Measurements from ENCODE around the gene IRF6. TPM values are rescaled to one million over a fixed set of nuclear protein-coding genes. Genes with fewer than 3 reads are reported as not detected.

IRF6 gene
- total and polyA plus RNA-seq, 2 of the 8 experiments (the other 6 are each of a cell fraction or from before 2014, with no cell fraction given), result 9.6 to 13.4 TPM

GRCh38 chr1:209743145-209743482, 62.8 kb downstream of the IRF6 start (continued):
- no peak for TF ChIP-seq CHD7 (IDR thresholded peaks at IDR 0.05; ENCODE audit: insufficient replicate concordance, low read length)
- no peak for TF ChIP-seq KDM4A (IDR thresholded peaks at IDR 0.05; ENCODE audit: low read depth, low read length, severe bottlenecking)
- no peak for TF ChIP-seq CTBP2 (IDR thresholded peaks at IDR 0.05; ENCODE audit: borderline replicate concordance, insufficient read depth, insufficient read length, low read length)
- no peak for TF ChIP-seq E2F6 (IDR thresholded peaks at IDR 0.05)
- no peak for TF ChIP-seq SP4 (IDR thresholded peaks at IDR 0.05; ENCODE audit: low read length)

Data from H1 (cell line).